PFSK-1 (cell line): ENCODE results near the gene VCP.
A peak's percentile ranks its signal among the peaks of the same experiment; 100 is the strongest.

ENCODE experiments used
- FOXP2 ChIP-seq: optimal IDR thresholded peaks from 2 replicates; pipeline ENCODE3; 2011; ENCODE audit warnings: borderline replicate concordance, control low read depth, inconsistent platforms; ENCODE audit not compliant: insufficient read depth; ENCODE audit errors: extremely low read length, extremely low read depth
- POLR2AphosphoS5 ChIP-seq: IDR thresholded peaks from 2 replicates; pipeline ENCODE4 v1.6.1; 2012; ENCODE audit warnings: low read depth, mild to moderate bottlenecking, control low read depth, low read length, moderate library complexity
- SIN3A ChIP-seq: IDR thresholded peaks from 2 replicates; pipeline ENCODE4 v1.6.1; 2012; ENCODE audit warnings: mild to moderate bottlenecking, low read length, moderate library complexity, borderline replicate concordance; ENCODE audit not compliant: insufficient read depth
- TAF1 ChIP-seq: IDR thresholded peaks from 2 replicates; pipeline ENCODE4 v1.6.1; 2012; ENCODE audit warnings: low read length, control low read depth, borderline replicate concordance; ENCODE audit not compliant: insufficient read depth
- TF ChIP-seq, protein P1 (sequence below), 2 experiments: IDR thresholded peaks; 2 replicates each; pipeline versions ENCODE4 v1.6.1 to v1.8.0; 2011 to 2012; ENCODE audit warnings: low read depth in 2 of 2, low read length in 2 of 2, control low read depth in 1 of 2, inconsistent platforms in 1 of 2, mild to moderate bottlenecking in 1 of 2, moderate library complexity in 1 of 2; ENCODE audit not compliant: insufficient read depth in 1 of 2

Gene VCP

GRCh38 chr9:35091536-35091935 is 19.1 kb upstream of the VCP start:
- TF ChIP-seq FOXP2 (no peak), POLR2AphosphoS5 (no peak), TAF1 (no peak), SIN3A (no peak)
- TF ChIP-seq, protein P1, sequence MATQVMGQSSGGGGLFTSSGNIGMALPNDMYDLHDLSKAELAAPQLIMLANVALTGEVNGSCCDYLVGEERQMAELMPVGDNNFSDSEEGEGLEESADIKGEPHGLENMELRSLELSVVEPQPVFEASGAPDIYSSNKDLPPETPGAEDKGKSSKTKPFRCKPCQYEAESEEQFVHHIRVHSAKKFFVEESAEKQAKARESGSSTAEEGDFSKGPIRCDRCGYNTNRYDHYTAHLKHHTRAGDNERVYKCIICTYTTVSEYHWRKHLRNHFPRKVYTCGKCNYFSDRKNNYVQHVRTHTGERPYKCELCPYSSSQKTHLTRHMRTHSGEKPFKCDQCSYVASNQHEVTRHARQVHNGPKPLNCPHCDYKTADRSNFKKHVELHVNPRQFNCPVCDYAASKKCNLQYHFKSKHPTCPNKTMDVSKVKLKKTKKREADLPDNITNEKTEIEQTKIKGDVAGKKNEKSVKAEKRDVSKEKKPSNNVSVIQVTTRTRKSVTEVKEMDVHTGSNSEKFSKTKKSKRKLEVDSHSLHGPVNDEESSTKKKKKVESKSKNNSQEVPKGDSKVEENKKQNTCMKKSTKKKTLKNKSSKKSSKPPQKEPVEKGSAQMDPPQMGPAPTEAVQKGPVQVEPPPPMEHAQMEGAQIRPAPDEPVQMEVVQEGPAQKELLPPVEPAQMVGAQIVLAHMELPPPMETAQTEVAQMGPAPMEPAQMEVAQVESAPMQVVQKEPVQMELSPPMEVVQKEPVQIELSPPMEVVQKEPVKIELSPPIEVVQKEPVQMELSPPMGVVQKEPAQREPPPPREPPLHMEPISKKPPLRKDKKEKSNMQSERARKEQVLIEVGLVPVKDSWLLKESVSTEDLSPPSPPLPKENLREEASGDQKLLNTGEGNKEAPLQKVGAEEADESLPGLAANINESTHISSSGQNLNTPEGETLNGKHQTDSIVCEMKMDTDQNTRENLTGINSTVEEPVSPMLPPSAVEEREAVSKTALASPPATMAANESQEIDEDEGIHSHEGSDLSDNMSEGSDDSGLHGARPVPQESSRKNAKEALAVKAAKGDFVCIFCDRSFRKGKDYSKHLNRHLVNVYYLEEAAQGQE (IDR thresholded peaks at IDR 0.05; ENCODE audit: insufficient read depth in 1 of 2, low read depth in 2 of 2, low read length in 2 of 2), result no peak

GRCh38 chr9:35089434-35089833 is 17.0 kb upstream of the VCP start:
- no peak for TF ChIP-seq POLR2AphosphoS5
- TF ChIP-seq, protein P1 (IDR thresholded peaks at IDR 0.05; ENCODE audit: insufficient read depth in 1 of 2, low read depth in 2 of 2, low read length in 2 of 2), result no peak
- TF ChIP-seq FOXP2, result no peak
- no peak for TF ChIP-seq SIN3A
- no peak for TF ChIP-seq TAF1

DNA sequence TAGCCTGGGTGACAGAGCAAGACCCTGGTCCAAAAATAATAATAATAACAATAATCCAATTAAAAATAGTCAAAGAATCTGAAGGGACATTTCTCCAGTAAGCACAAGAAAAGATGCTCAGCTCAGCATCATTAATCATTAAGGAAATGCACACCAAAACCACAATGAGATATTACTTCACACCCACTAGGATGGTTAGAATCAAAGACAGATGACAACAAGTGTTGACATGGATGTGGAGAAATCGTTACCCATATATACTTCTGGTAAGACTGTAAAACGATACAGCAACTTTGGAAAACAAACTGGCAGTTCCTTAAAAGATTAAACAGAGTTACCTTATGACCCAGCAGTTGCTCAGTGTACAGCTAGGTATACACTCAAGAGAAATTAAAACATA is 12.7 kb upstream of the VCP start:
- no peak for TF ChIP-seq SIN3A
- TF ChIP-seq, protein P1 (IDR thresholded peaks at IDR 0.05; ENCODE audit: insufficient read depth in 1 of 2, low read depth in 2 of 2, low read length in 2 of 2), result no peak
- no peak for TF ChIP-seq TAF1
- no peak for TF ChIP-seq POLR2AphosphoS5
- no peak for TF ChIP-seq FOXP2

GRCh38 chr9:35079426-35080341 is 7.3 kb upstream of the VCP start, which contains the start of gene FANCG:
Gene FANCG (minus strand): TSS chr9:35079942. CDS start chr9:35079524, 418 bp downstream.
- TF ChIP-seq, protein P1 (IDR thresholded peaks at IDR 0.05; ENCODE audit: insufficient read depth in 1 of 2, low read depth in 2 of 2, low read length in 2 of 2), result 0 out of 4 replicates have a peak, but pooled peaks of 1 of the 2 experiments have one; percentile 37
- TF ChIP-seq FOXP2, result peak; percentile 77
- TF ChIP-seq POLR2AphosphoS5, result peak; percentile 76
- TF ChIP-seq TAF1, result peak; percentile 71; the same call in 1 of the 2 replicates
- TF ChIP-seq SIN3A, result peak; percentile 76; the same call in 1 of the 2 replicates
